B cell (primary cell): ENCODE data around the gene THEMIS. TPM values are rescaled to one million over a fixed set of nuclear protein-coding genes. Genes with fewer than 3 reads are reported as not detected.

Experiments used
- ATAC-seq: fragments of 200-7000 bp; cut with Tn5 transposase; one replicate; pipeline ENCODE4 v1.10.0; 2021; ENCODE audit warnings: low read depth, mild to moderate bottlenecking, moderate number of reproducible peaks, moderate library complexity
- CTCF ChIA-PET: fragments of 350-600 bp; sonication (Branson Sonifier 250); formaldehyde crosslinking; loops from one replicate; lab custom pipeline; 2021; ENCODE audit warnings: antibody characterized with exemption, inconsistent platforms; lab: Charles Lee
- POLR2A ChIA-PET: fragments of 350-600 bp; sonication (Branson Sonifier 250); formaldehyde crosslinking; loops from one replicate; lab custom pipeline; 2021; ENCODE audit warnings: antibody characterized with exemption; lab: Charles Lee
- DNase-seq: peaks from one replicate; pipeline ENCODE4 v3.0.0; 2013
- H2AFZ ChIP-seq: 2 replicates; pipeline ENCODE4 v1.6.1; 2012; ENCODE audit warnings: mild to moderate bottlenecking, low read depth, low read length; ENCODE audit not compliant: insufficient read depth, poor library complexity, severe bottlenecking
- H3K27ac ChIP-seq, 2 donors: 1 replicate in 1 of 2; 2 replicates in 1 of 2; pipeline ENCODE4 v1.5.1; 2012 to 2013; ENCODE audit warnings: low read length in 2 of 2, mild to moderate bottlenecking in 2 of 2, moderate library complexity in 1 of 2
- H3K27me3 ChIP-seq, 4 experiments: fragments of 200-600 bp in 1 of 4; sonication (generic) in 1 of 4; replicated peaks in 1 of 4; 1 replicate in 2 of 4; 2 replicates in 2 of 4; pipeline versions ENCODE4 v1.6.1 to v1.7.0; 2013 to 2016; ENCODE audit warnings: low read length in 3 of 4, mild to moderate bottlenecking in 2 of 4, mixed read lengths in 1 of 4, moderate library complexity in 1 of 4; ENCODE audit not compliant: insufficient read depth in 4 of 4, control insufficient read depth in 3 of 4; ENCODE audit errors: control extremely low read depth in 1 of 4
- H3K36me3 ChIP-seq, 2 experiments: replicated peaks in 1 of 2; 1 replicate in 1 of 2; 2 replicates in 1 of 2; pipeline versions ENCODE4 v1.6.1 to v1.7.1; 2013; ENCODE audit warnings: low read length in 1 of 2; ENCODE audit not compliant: insufficient read depth in 2 of 2, control insufficient read depth in 1 of 2; ENCODE audit errors: control extremely low read depth in 1 of 2, extremely low read depth in 1 of 2
- H3K4me1 ChIP-seq, 2 donors: fragments of 200-600 bp in 1 of 2; sonication (generic) in 1 of 2; 1 replicate in 1 of 2; 2 replicates in 1 of 2; pipeline versions ENCODE4 v1.5.1 to v1.6.1; 2013 to 2017; ENCODE audit warnings: low read length in 2 of 2; ENCODE audit not compliant: control insufficient read depth in 2 of 2, insufficient read depth in 2 of 2
- H3K4me2 ChIP-seq: replicated peaks from 2 replicates; pipeline ENCODE3; 2012; ENCODE audit warnings: mild to moderate bottlenecking, low read depth, low read length; ENCODE audit not compliant: poor library complexity, severe bottlenecking
- H3K4me3 ChIP-seq, 5 experiments: fragments of 200-600 bp in 1 of 5; sonication (generic) in 1 of 5; 1 replicate in 3 of 5; 2 replicates in 2 of 5; pipeline versions ENCODE4 v1.5.1 to v1.7.0; 2011 to 2016; ENCODE audit warnings: low read length in 4 of 5, mild to moderate bottlenecking in 4 of 5, low read depth in 2 of 5, control low read depth in 1 of 5, moderate library complexity in 1 of 5; ENCODE audit not compliant: insufficient read depth in 1 of 5; ENCODE audit errors: control extremely low read depth in 1 of 5, extremely low read depth in 1 of 5
- H3K79me2 ChIP-seq: fragments of 200-600 bp; sonication (generic); one replicate; pipeline ENCODE4 v1.6.0; 2016; ENCODE audit warnings: low read length; ENCODE audit not compliant: control insufficient read depth, insufficient read depth
- H3K9ac ChIP-seq: fragments of 200-600 bp; sonication (generic); 2 replicates; pipeline ENCODE4 v1.6.1; 2017; ENCODE audit warnings: mild to moderate bottlenecking, low read length, moderate library complexity
- H3K9me3 ChIP-seq, 3 donors: one replicate each; pipeline versions ENCODE4 v1.6.1 to v1.7.1; 2013; ENCODE audit warnings: low read length in 2 of 3; ENCODE audit not compliant: control insufficient read depth in 2 of 3, insufficient read depth in 1 of 3; ENCODE audit errors: control extremely low read depth in 1 of 3
- H4K20me1 ChIP-seq: 2 replicates; pipeline ENCODE4 v1.6.0; 2012; ENCODE audit warnings: mild to moderate bottlenecking, low read length; ENCODE audit not compliant: insufficient read depth, control insufficient read depth, poor library complexity, severe bottlenecking
- H3K27ac Mint-ChIP-seq: one replicate; pipeline ENCODE4 v1.8.0; 2021; ENCODE audit warnings: mixed read lengths
- H3K27me3 Mint-ChIP-seq: one replicate; pipeline ENCODE4 v1.8.0; 2021; ENCODE audit warnings: mixed read lengths
- H3K4me1 Mint-ChIP-seq: one replicate; pipeline ENCODE4 v1.8.0; 2021; ENCODE audit warnings: mixed read lengths
- H3K4me3 Mint-ChIP-seq: one replicate; pipeline ENCODE4 v1.8.0; 2021; ENCODE audit warnings: mixed read lengths
- H3K9me3 Mint-ChIP-seq: one replicate; pipeline ENCODE4 v1.8.0; 2022; ENCODE audit warnings: mixed read lengths; ENCODE audit not compliant: insufficient read depth
- EZH2 ChIP-seq: IDR thresholded peaks from 2 replicates; pipeline ENCODE4 v1.6.1; 2012; ENCODE audit warnings: borderline replicate concordance, low read depth, mild to moderate bottlenecking, moderate library complexity, low read length; ENCODE audit not compliant: insufficient read depth, poor library complexity, severe bottlenecking
- WGBS: methylation state at CpG from one replicate; pipeline ENCODE4 v1.1.5; 2013; ENCODE audit warnings: missing lambda C conversion rate; ENCODE audit not compliant: insufficient coverage; 5-methylcytosine and 5-hydroxymethylcytosine counted together
- intact Hi-C: fragments of 100-400 bp; cut with micrococcal nuclease; formaldehyde crosslinking; loops from one replicate; pipeline ENCODE4 v1.10.0; 2022
- polyA plus RNA-seq: library from polyadenylated mRNA; depleted of rRNA; stranded (reverse); fragments of >200 nt; gene quantifications from 2 replicates; pipeline ENCODE4 v1.2.3, GENCODE V29; 2012
- total RNA-seq, 2 donors: library from RNA; stranded (reverse); fragments of 120-200 nt in 1 of 2; gene quantifications; 1 replicate in 1 of 2; 2 replicates in 1 of 2; pipeline versions ENCODE4 v1.2.3 to v1.2.4, GENCODE V29; 2013 to 2022
- TF ChIP-seq, protein P1 (sequence below): fragments of 200-600 bp; IDR thresholded peaks from one replicate; pipeline ENCODE4 v1.8.0; 2022; ENCODE audit warnings: antibody characterized with exemption, mild to moderate bottlenecking

THEMIS gene
- total and polyA plus RNA-seq, 2 donors (not counting 1 experiment from before 2014, with no cell fraction given), result 0.10 to 0.30 TPM

DNA sequence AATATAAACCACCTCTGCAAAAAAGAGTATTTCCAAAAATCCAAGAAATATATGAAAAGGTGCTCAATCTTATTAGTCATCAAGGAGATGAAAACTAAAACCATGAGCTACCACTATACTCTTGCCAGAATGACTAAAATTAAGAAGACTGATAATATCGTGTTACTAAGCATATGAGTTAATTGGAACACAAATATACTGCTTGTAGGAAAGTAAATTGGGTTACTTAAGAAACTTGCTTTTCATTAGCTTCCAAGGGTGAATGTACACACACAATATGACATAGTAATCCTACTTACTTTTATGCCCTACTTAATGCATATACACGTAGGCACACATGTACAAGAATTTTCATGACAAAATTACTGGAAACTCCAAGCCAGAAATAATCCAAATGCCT is 3.4 kb downstream of the THEMIS start:
- Mint-ChIP-seq H3K27ac (no peak overlapping the region), H3K27me3 (no peaks in the 10 kb centered on the region), H3K9me3 (no peaks in the 10 kb centered on the region), H3K4me1 (no peaks in the 10 kb centered on the region), H3K4me3 (no peak overlapping the region)
- Histone ChIP-seq H3K4me3 (no peak overlapping the region), H3K4me2 (no peak overlapping the region), H3K27ac (no peak overlapping the region), H2AFZ (no peak overlapping the region), H3K9ac (no peak overlapping the region), H3K27me3 (no peaks in the 10 kb centered on the region), H3K36me3 (no peaks in the 10 kb centered on the region), H3K9me3 (no peaks in the 10 kb centered on the region), H3K4me1 (no peaks in the 10 kb centered on the region), H3K79me2 (no peaks in the 10 kb centered on the region), H4K20me1 (no peaks in the 10 kb centered on the region)
- POLR2A ChIA-PET, result no interaction called here
- TF ChIP-seq, protein P1, sequence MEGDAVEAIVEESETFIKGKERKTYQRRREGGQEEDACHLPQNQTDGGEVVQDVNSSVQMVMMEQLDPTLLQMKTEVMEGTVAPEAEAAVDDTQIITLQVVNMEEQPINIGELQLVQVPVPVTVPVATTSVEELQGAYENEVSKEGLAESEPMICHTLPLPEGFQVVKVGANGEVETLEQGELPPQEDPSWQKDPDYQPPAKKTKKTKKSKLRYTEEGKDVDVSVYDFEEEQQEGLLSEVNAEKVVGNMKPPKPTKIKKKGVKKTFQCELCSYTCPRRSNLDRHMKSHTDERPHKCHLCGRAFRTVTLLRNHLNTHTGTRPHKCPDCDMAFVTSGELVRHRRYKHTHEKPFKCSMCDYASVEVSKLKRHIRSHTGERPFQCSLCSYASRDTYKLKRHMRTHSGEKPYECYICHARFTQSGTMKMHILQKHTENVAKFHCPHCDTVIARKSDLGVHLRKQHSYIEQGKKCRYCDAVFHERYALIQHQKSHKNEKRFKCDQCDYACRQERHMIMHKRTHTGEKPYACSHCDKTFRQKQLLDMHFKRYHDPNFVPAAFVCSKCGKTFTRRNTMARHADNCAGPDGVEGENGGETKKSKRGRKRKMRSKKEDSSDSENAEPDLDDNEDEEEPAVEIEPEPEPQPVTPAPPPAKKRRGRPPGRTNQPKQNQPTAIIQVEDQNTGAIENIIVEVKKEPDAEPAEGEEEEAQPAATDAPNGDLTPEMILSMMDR, result no peak
- TF ChIP-seq EZH2, result no peak
- ATAC-seq, result no peak
- intact Hi-C loops, result no loop called here
- CTCF ChIA-PET, result no interaction called here
- WGBS, result no CpG with 5 or more reads among the region's 2 CpGs
- DNase-seq, result no peak

DNA sequence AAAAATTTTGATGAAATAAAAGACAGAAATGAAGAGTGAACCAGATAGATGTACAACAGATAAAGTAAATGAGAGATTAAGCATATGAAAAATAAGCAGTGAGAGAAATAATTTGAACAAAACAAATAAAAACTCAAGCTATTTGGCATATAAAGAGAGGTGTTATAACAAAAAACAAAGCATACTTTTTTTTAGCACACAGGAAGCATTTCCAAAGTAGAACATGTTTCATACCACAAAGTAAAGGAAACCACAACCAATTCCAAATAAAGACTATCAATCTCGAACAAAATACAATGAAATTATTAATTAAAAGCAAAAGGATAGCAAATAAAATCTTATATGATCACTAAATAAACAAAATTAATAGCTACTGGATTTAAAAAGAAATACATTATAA is 6.8 kb downstream of the THEMIS start:
- H3K4me1 Mint-ChIP-seq, result no peaks in the 10 kb centered on the region
- ATAC-seq (no peak), DNase-seq (no peak)
- WGBS, result no CpG with 5 or more reads among the region's 1 CpG
- CTCF ChIA-PET, result no interaction called here
- no peak overlapping the region for H3K4me2 ChIP-seq
- intact Hi-C loops, result no loop called here
- no peak overlapping the region for H2AFZ ChIP-seq
- H3K4me1 ChIP-seq, result no peaks in the 10 kb centered on the region
- H4K20me1 ChIP-seq, result no peaks in the 10 kb centered on the region
- TF ChIP-seq EZH2, result no peak
- TF ChIP-seq, protein P1, result no peak
- H3K27ac ChIP-seq, result no peak overlapping the region
- H3K27me3 Mint-ChIP-seq, result no peaks in the 10 kb centered on the region
- H3K4me3 ChIP-seq, result no peak overlapping the region
- H3K36me3 ChIP-seq, result no peaks in the 10 kb centered on the region
- no peaks in the 10 kb centered on the region for H3K27me3 ChIP-seq
- POLR2A ChIA-PET, result no interaction called here
- H3K4me3 Mint-ChIP-seq, result no peak overlapping the region
- no peaks in the 10 kb centered on the region for H3K79me2 ChIP-seq
- no peak overlapping the region for H3K27ac Mint-ChIP-seq
- no peaks in the 10 kb centered on the region for H3K9me3 ChIP-seq
- no peaks in the 10 kb centered on the region for H3K9me3 Mint-ChIP-seq
- H3K9ac ChIP-seq, result no peak overlapping the region
